ENCODE results near the gene INTS1. TPM values are rescaled to one million over a fixed set of nuclear protein-coding genes. Genes with fewer than 3 reads are reported as not detected.

Gene INTS1
- total RNA-seq, 4 donors from 2014 or later, result 45.9 to 70.6 (median 60.3) TPM

- no peak overlapping the region for H3K4me3 ChIP-seq (ENCODE audit: low read depth, poor library complexity, severe bottlenecking)
- intact Hi-C loops (cut with DNase I; ENCODE audit: low total_unique reads), result no loop called here
- TF ChIP-seq CTCF (IDR thresholded peaks at IDR 0.05) (no peak), POLR2A (IDR thresholded peaks at IDR 0.05) (no peak)
- DNase-seq (ENCODE audit: low spot score in 2 of 2), result no peak
- WGBS, 2 donors, result 38 to 50% methylated on average over 10 to 24 of the region's 26 CpGs
Measured at GRCh38 chr7:1455241-1455939, 48.8 kb downstream of the INTS1 start.

DNA sequence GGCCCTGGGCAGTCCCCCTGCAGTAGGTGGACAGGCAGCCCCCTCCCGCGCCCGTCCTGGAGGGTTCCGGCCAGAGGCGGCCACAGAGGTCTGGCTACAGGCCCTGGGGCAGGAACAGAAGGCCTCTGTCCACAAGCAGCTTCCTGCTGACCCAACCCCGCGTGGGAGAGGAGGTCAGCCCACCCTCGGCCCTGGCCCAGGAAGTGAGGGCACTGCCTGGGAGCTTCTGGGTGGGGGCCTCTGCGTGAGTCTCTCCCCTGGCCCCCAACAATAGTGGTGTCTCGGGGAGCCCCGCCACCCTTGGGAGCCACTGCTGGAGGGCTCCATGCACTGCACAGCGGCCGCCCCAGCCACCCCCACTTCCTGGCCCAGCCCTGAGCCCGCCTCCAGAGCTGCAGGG is 49.6 kb downstream of the INTS1 start:
- TF ChIP-seq POLR2A (IDR thresholded peaks at IDR 0.05) (no peak), CTCF (IDR thresholded peaks at IDR 0.05) (no peak)
- 70 to 81% methylated on average over 7 to 14 of the region's 14 CpGs for WGBS, 2 donors
- no peak for DNase-seq (ENCODE audit: low spot score in 2 of 2)
- intact Hi-C loops (cut with DNase I; ENCODE audit: low total_unique reads), result no loop called here
- H3K4me3 ChIP-seq (ENCODE audit: low read depth, poor library complexity, severe bottlenecking), result no peak overlapping the region

DNA sequence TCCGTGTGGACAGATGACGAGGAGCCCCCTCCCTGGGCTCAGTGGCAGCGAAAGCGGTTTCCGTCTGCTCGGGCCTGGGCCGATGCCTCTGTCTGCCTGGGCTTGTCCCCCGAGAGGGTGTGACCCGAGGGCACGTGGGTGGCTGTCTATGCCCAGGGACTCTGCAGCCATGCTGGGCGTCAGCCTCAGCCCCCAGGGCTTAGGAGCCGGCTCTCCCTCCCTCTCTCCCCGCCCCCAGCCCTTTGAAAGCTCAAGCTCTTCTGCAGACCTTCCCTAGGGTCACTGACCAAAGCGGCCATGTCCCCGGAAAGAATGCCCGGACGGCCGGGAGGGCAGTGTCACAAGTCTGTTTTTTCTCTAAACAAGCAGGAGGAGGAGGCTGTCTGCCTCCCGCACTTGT is 52.0 kb downstream of the INTS1 start:
- DNase-seq (ENCODE audit: low spot score in 2 of 2), result no peak
- H3K4me3 ChIP-seq (ENCODE audit: low read depth, poor library complexity, severe bottlenecking), result no peak overlapping the region
- intact Hi-C loops (cut with DNase I; ENCODE audit: low total_unique reads), result no loop called here
- no peak for TF ChIP-seq POLR2A (IDR thresholded peaks at IDR 0.05)
- TF ChIP-seq CTCF (IDR thresholded peaks at IDR 0.05), result no peak
- 26 to 53% methylated on average over 17 to 19 of the region's 19 CpGs for WGBS, 2 donors

GRCh38 chr7:1450987-1451386 is 53.2 kb downstream of the INTS1 start:
- 86 to 90% methylated on average over 11 of the region's 11 CpGs for WGBS, 2 donors
- TF ChIP-seq CTCF (IDR thresholded peaks at IDR 0.05) (no peak), POLR2A (IDR thresholded peaks at IDR 0.05) (no peak)
- intact Hi-C loops (cut with DNase I; ENCODE audit: low total_unique reads), result no loop called here
- H3K4me3 ChIP-seq (ENCODE audit: low read depth, poor library complexity, severe bottlenecking), result no peak overlapping the region
- no peak for DNase-seq (ENCODE audit: low spot score in 2 of 2)

- no peak for DNase-seq (ENCODE audit: low spot score in 2 of 2)
- intact Hi-C loops (cut with DNase I; ENCODE audit: low total_unique reads), result no loop called here
- TF ChIP-seq POLR2A (IDR thresholded peaks at IDR 0.05) (no peak), CTCF (IDR thresholded peaks at IDR 0.05) (no peak)
- WGBS, 2 donors, result 82 to 89% methylated on average over 16 to 17 of the region's 18 CpGs
- H3K4me3 ChIP-seq (ENCODE audit: low read depth, poor library complexity, severe bottlenecking), result no peak overlapping the region
Measured at GRCh38 chr7:1450431-1450830, 53.8 kb downstream of the INTS1 start.

- no peak overlapping the region for H3K4me3 ChIP-seq (ENCODE audit: low read depth, poor library complexity, severe bottlenecking)
- no peak for DNase-seq (ENCODE audit: low spot score in 2 of 2)
- intact Hi-C loops (cut with DNase I; ENCODE audit: low total_unique reads), result no loop called here
- WGBS, 2 donors, result 81% methylated on average over 6 to 11 of the region's 11 CpGs
- no peak for TF ChIP-seq POLR2A (IDR thresholded peaks at IDR 0.05)
- TF ChIP-seq CTCF (IDR thresholded peaks at IDR 0.05), result no peak
Measured at GRCh38 chr7:1449951-1450350, 54.2 kb downstream of the INTS1 start.
